NT2/D1 (cell line): ENCODE results near the gene CEP112.

Source experiments
- DNase-seq: peaks from one replicate; pipeline ENCODE4 v3.0.0-alpha.2; 2011; ENCODE audit warnings: low read depth, low spot score
- H3K27me3 ChIP-seq: 2 replicates; pipeline ENCODE4 v1.6.0; 2011; ENCODE audit warnings: mild to moderate bottlenecking; ENCODE audit not compliant: insufficient read length, insufficient read depth
- H3K36me3 ChIP-seq: 2 replicates; pipeline ENCODE4 v1.6.1; 2011; ENCODE audit warnings: mild to moderate bottlenecking, low read length, mixed read lengths; ENCODE audit not compliant: insufficient read depth, insufficient read length
- H3K4me1 ChIP-seq: 2 replicates; pipeline ENCODE4 v1.5.1; 2011; ENCODE audit not compliant: insufficient read depth, insufficient read length
- H3K4me3 ChIP-seq: 2 replicates; pipeline ENCODE4 v1.5.1; 2011; ENCODE audit warnings: low read depth; ENCODE audit not compliant: insufficient read length
- H3K9ac ChIP-seq: 2 replicates; pipeline ENCODE4 v1.6.0; 2011; ENCODE audit warnings: low read depth; ENCODE audit not compliant: insufficient read length
- H3K9me3 ChIP-seq: 2 replicates; pipeline ENCODE4 v1.5.1; 2011; ENCODE audit warnings: mild to moderate bottlenecking, low read length; ENCODE audit not compliant: insufficient read depth
- SUZ12 ChIP-seq: IDR thresholded peaks from 2 replicates; pipeline ENCODE4 v1.6.1; 2011; ENCODE audit not compliant: insufficient read length, insufficient read depth; ENCODE audit errors: extremely low read depth
- YY1 ChIP-seq: IDR thresholded peaks from 2 replicates; pipeline ENCODE4 v1.6.1; 2011; ENCODE audit not compliant: insufficient read length, insufficient read depth
- ZNF274 ChIP-seq: IDR thresholded peaks from 2 replicates; pipeline ENCODE4 v1.6.1; 2011; ENCODE audit warnings: mild to moderate bottlenecking, low read depth, low read length

CEP112 gene

DNA sequence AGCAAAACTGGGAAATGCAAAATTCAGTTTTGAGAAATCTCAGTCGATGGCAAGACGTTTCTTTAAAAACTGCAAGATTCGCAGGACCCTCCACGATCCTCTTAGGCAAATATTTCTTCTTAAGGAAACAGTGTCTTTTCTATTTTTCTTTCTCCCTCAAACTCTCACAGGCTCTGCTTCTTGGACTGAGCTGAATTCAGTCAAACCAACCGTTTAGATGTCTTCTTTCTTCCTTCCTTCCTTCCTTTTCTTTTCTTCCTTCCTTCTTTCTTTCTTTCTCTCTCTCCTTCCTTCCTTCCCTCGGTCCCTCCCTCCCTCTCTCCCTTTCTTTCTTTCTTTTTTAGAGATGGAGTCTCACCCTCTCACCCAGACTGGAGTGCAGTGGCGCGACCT, 563.3 kb downstream of the CEP112 start:
- Histone ChIP-seq H3K36me3 (no peaks in the 10 kb centered on the region), H3K4me3 (no peak overlapping the region), H3K4me1 (no peaks in the 10 kb centered on the region), H3K27me3 (no peaks in the 10 kb centered on the region), H3K9me3 (no peaks in the 10 kb centered on the region; the same call in 1 of the 2 replicates), H3K9ac (no peak overlapping the region)
- TF ChIP-seq SUZ12 = no peak
- no peak for TF ChIP-seq ZNF274
- TF ChIP-seq YY1 = no peak
- DNase-seq = no peak

GRCh38 chr17:65627891-65628643, 563.9 kb downstream of the CEP112 start:
- Histone ChIP-seq H3K9me3 (no peaks in the 10 kb centered on the region; the same call in 1 of the 2 replicates), H3K4me3 (no peak overlapping the region), H3K9ac (no peak overlapping the region), H3K4me1 (no peaks in the 10 kb centered on the region), H3K27me3 (no peaks in the 10 kb centered on the region), H3K36me3 (no peaks in the 10 kb centered on the region)
- DNase-seq = no peak
- TF ChIP-seq ZNF274 (no peak), SUZ12 (no peak), YY1 (no peak)

DNA sequence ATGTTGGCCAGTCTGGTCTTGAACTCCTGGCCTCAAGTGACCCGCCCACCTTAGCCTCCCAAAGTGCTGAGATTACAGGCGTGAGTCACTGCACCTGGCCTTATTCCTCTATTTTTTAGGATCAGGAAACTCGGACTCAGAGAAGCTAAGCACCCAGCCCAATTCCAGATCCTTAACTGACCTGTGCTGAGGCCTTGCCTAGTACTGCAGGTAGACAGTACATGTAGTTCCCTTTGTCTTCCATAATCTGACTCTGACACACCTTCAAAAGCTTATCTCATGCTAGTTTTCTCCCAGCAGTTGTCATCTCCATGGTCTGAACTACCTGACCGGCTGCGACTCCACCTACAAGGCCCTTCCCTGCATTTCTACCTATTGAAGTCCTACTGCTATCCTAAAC, 564.8 kb downstream of the CEP112 start:
- no peak for DNase-seq
- no peak overlapping the region for H3K9ac ChIP-seq

DNA sequence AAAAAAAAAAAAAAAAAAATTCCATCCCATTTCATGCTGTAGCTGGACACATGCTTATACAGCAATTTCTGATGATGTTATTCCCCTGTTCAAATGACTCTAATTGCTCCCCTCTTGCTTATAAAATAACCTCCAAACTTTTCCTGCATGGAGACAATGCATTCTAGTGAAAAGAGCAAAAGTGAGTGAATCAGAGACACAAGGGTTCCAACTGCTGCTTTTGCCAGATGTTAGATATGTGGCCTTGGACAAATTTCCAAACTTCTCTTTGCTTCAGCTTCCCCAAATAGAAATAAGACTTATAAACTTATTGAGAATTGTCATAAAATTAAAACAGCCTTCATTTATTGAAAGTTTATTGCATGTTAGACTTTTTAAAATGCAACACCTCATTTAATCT, 565.5 kb downstream of the CEP112 start:
- Histone ChIP-seq H3K4me3 (no peak overlapping the region), H3K9ac (no peak overlapping the region), H3K27me3 (no peaks in the 10 kb centered on the region), H3K36me3 (no peaks in the 10 kb centered on the region), H3K4me1 (no peaks in the 10 kb centered on the region), H3K9me3 (no peaks in the 10 kb centered on the region; the same call in 1 of the 2 replicates)
- no peak for DNase-seq
- TF ChIP-seq SUZ12 (no peak), YY1 (no peak), ZNF274 (no peak)

More for the DNA sequence above, 564.8 kb downstream of the CEP112 start:
- TF ChIP-seq ZNF274 = no peak
- Histone ChIP-seq H3K4me1 (no peaks in the 10 kb centered on the region), H3K36me3 (no peaks in the 10 kb centered on the region), H3K27me3 (no peaks in the 10 kb centered on the region), H3K4me3 (no peak overlapping the region), H3K9me3 (no peaks in the 10 kb centered on the region; the same call in 1 of the 2 replicates)

- Histone ChIP-seq H3K9ac (no peak overlapping the region), H3K4me1 (no peaks in the 10 kb centered on the region), H3K27me3 (no peaks in the 10 kb centered on the region), H3K36me3 (no peaks in the 10 kb centered on the region), H3K9me3 (peaks cover 4% of the 10 kb centered on the region; the same call in 1 of the 2 replicates), H3K4me3 (no peak overlapping the region)
- DNase-seq = no peak
- TF ChIP-seq YY1 (no peak), SUZ12 (no peak), ZNF274 (no peak)
These were observed 573.4 kb downstream of the CEP112 start for GRCh38 chr17:65618516-65618915.

GRCh38 chr17:65617496-65617895, 574.4 kb downstream of the CEP112 start:
- no peak overlapping the region for H3K4me3 ChIP-seq
- no peaks in the 10 kb centered on the region for H3K4me1 ChIP-seq
- H3K9ac ChIP-seq = no peak overlapping the region
- peaks cover 4% of the 10 kb centered on the region; the same call in 1 of the 2 replicates for H3K9me3 ChIP-seq
- no peaks in the 10 kb centered on the region for H3K36me3 ChIP-seq
- DNase-seq = no peak
- TF ChIP-seq ZNF274 = no peak
- TF ChIP-seq SUZ12 = no peak
- TF ChIP-seq YY1 = no peak
- no peaks in the 10 kb centered on the region for H3K27me3 ChIP-seq

- H3K9me3 ChIP-seq = no peaks in the 10 kb centered on the region
- no peaks in the 10 kb centered on the region for H3K4me1 ChIP-seq
- no peaks in the 10 kb centered on the region for H3K36me3 ChIP-seq
- no peak for DNase-seq
- no peak overlapping the region for H3K4me3 ChIP-seq
- TF ChIP-seq SUZ12 = no peak
- no peak overlapping the region for H3K9ac ChIP-seq
- no peaks in the 10 kb centered on the region for H3K27me3 ChIP-seq
These were observed 582.2 kb downstream of the CEP112 start for GRCh38 chr17:65609749-65610148.
